ENCODE data around the gene MLF2. TPM values are rescaled to one million over a fixed set of nuclear protein-coding genes. Genes with fewer than 3 reads are reported as not detected.

The MLF2 gene
- total and polyA plus RNA-seq, 2 of the 13 experiments (the other 11 are each of a cell fraction or from before 2014, with no cell fraction given) = 88.1 to 167 TPM

GRCh38 chr12:6752921-6753771, at the start of gene MLF2 (continued):
- TF ChIP-seq MXD3 (CRISPR knock-in tag; IDR thresholded peaks at IDR 0.05) = no peak; the same call in 1 of the 2 replicates
- peak; percentile 68; the same call in 1 of the 2 replicates for TF ChIP-seq ZNF788 (CRISPR knock-in tag; IDR thresholded peaks at IDR 0.05; ENCODE audit: borderline replicate concordance)
- TF ChIP-seq HCFC1 (IDR thresholded peaks at IDR 0.05; ENCODE audit: low read depth, low read length) = no peak; the same call in 1 of the 2 replicates
- no peak; the same call in 1 of the 2 replicates for TF ChIP-seq FOXA3 (CRISPR knock-in tag; IDR thresholded peaks at IDR 0.05)
- peak; percentile 90 for TF ChIP-seq ATF1 (CRISPR knock-in tag; IDR thresholded peaks at IDR 0.05)
- TF ChIP-seq SMARCC2 (IDR thresholded peaks at IDR 0.05) = no peak
- no peak for TF ChIP-seq SKI (IDR thresholded peaks at IDR 0.05; ENCODE audit: partially characterized antibody)
- 0 out of 2 replicates have a peak, but pooled peaks have one; percentile 27 for TF ChIP-seq NCOA1 (CRISPR knock-in tag; IDR thresholded peaks at IDR 0.05)
- TF ChIP-seq RBM22 (optimal IDR thresholded peaks at IDR 0.05; ENCODE audit: low read length) = no peak
- TF ChIP-seq KAT8 (CRISPR knock-in tag; IDR thresholded peaks at IDR 0.05) = peak; percentile 73
- peak; percentile 36; the same call in 1 of the 2 replicates for TF ChIP-seq MIXL1 (CRISPR knock-in tag; IDR thresholded peaks at IDR 0.05)
- peak; percentile 17; the same call in 1 of the 2 replicates for TF ChIP-seq NCOR1 (IDR thresholded peaks at IDR 0.05; ENCODE audit: borderline replicate concordance, low read length)
- no peak for TF ChIP-seq ZBTB38 (CRISPR knock-in tag; IDR thresholded peaks at IDR 0.05)
- no peak for TF ChIP-seq ZNF251 (CRISPR knock-in tag; IDR thresholded peaks at IDR 0.05)
- TF ChIP-seq ZBTB40 (IDR thresholded peaks at IDR 0.05) = no peak
- peak; percentile 66 for TF ChIP-seq ZBTB40 (CRISPR knock-in tag; IDR thresholded peaks at IDR 0.05)
- no peak for TF ChIP-seq HNRNPUL1 (IDR thresholded peaks at IDR 0.05; ENCODE audit: low read depth, low read length)
- TF ChIP-seq HOXA7 (CRISPR knock-in tag; IDR thresholded peaks at IDR 0.05) = no peak
- TF ChIP-seq MTERF4 (CRISPR knock-in tag; IDR thresholded peaks at IDR 0.05) = peak; percentile 89; the same call in 1 of the 2 replicates
- peak; percentile 41; the same call in 1 of the 2 replicates for TF ChIP-seq ZBTB7B (CRISPR knock-in tag; IDR thresholded peaks at IDR 0.05)
